CD14-positive monocyte (primary cell): Measurements from ENCODE around the gene ETS1. TPM values are rescaled to one million over a fixed set of nuclear protein-coding genes. Genes with fewer than 3 reads are reported as not detected.

Source experiments
- DNase-seq, 3 donors: peaks; one replicate each; pipeline ENCODE4 v3.0.0-alpha.2; 2011 to 2022
- H2AFZ ChIP-seq: 2 replicates; pipeline ENCODE4 v1.6.0; 2012; ENCODE audit warnings: mild to moderate bottlenecking, low read depth, low read length, inconsistent platforms; ENCODE audit not compliant: insufficient read depth, poor library complexity, severe bottlenecking
- H3K27ac ChIP-seq, 2 donors: 1 replicate in 1 of 2; 2 replicates in 1 of 2; pipeline ENCODE4 v1.5.1; 2012 to 2013; ENCODE audit warnings: low read length in 2 of 2, control low read depth in 1 of 2, inconsistent platforms in 1 of 2, low read depth in 1 of 2, mild to moderate bottlenecking in 1 of 2
- H3K27me3 ChIP-seq, 2 donors: one replicate each; pipeline versions ENCODE4 v1.6.0 to v1.6.1; 2011 to 2013; ENCODE audit warnings: low read length in 2 of 2; ENCODE audit not compliant: control insufficient read depth in 2 of 2, insufficient read depth in 2 of 2
- H3K36me3 ChIP-seq, 2 donors: replicated peaks in 1 of 2; 1 replicate in 1 of 2; 2 replicates in 1 of 2; pipeline versions ENCODE4 v1.5.1 to v1.6.1; 2012 to 2013; ENCODE audit warnings: low read length in 2 of 2, control low read depth in 1 of 2, inconsistent platforms in 1 of 2, mild to moderate bottlenecking in 1 of 2; ENCODE audit not compliant: insufficient read depth in 2 of 2, control insufficient read depth in 1 of 2
- H3K4me1 ChIP-seq, 2 donors: 1 replicate in 1 of 2; 2 replicates in 1 of 2; pipeline versions ENCODE4 v1.5.1 to v1.6.1; 2012 to 2013; ENCODE audit warnings: low read length in 2 of 2, control low read depth in 1 of 2, inconsistent platforms in 1 of 2, mild to moderate bottlenecking in 1 of 2, moderate library complexity in 1 of 2; ENCODE audit not compliant: insufficient read depth in 2 of 2, control insufficient read depth in 1 of 2
- H3K4me2 ChIP-seq: replicated peaks from 2 replicates; pipeline ENCODE3; 2012; ENCODE audit warnings: low read length, moderate library complexity, mild to moderate bottlenecking; ENCODE audit not compliant: poor library complexity, severe bottlenecking; ENCODE audit errors: extremely low read depth
- H3K4me3 ChIP-seq, 3 experiments: fragments of 200-600 bp in 1 of 3; sonication (generic) in 1 of 3; replicated peaks in 1 of 3; 1 replicate in 2 of 3; 2 replicates in 1 of 3; pipeline ENCODE4 v1.5.1; 2011 to 2013; ENCODE audit warnings: low read length in 3 of 3, mild to moderate bottlenecking in 3 of 3, control low read depth in 2 of 3, low read depth in 2 of 3, inconsistent platforms in 1 of 3, moderate library complexity in 1 of 3
- H3K79me2 ChIP-seq: 2 replicates; pipeline ENCODE4 v1.6.0; 2012; ENCODE audit warnings: mild to moderate bottlenecking, control low read depth, inconsistent platforms, low read length, moderate library complexity; ENCODE audit not compliant: insufficient read depth
- H3K9ac ChIP-seq: 2 replicates; pipeline ENCODE4 v1.6.0; 2017; ENCODE audit warnings: low read length, mild to moderate bottlenecking; ENCODE audit not compliant: insufficient read depth, poor library complexity, severe bottlenecking
- H3K9me3 ChIP-seq, 2 donors: replicated peaks in 1 of 2; 1 replicate in 1 of 2; 2 replicates in 1 of 2; pipeline versions ENCODE4 v1.5.1 to v1.6.1; 2012 to 2013; ENCODE audit warnings: low read length in 2 of 2, control low read depth in 1 of 2; ENCODE audit not compliant: control insufficient read depth in 1 of 2, insufficient read depth in 1 of 2
- H4K20me1 ChIP-seq: 2 replicates; pipeline ENCODE4 v1.6.0; 2012; ENCODE audit warnings: mild to moderate bottlenecking, low read length, control low read depth, moderate library complexity; ENCODE audit not compliant: insufficient read depth
- H3K27ac Mint-ChIP-seq, 7 donors: one replicate each; pipeline ENCODE4 v1.8.0; 2020; ENCODE audit warnings: mild to moderate bottlenecking in 7 of 7, mixed read lengths in 7 of 7, moderate library complexity in 6 of 7, inconsistent platforms in 2 of 7
- H3K27me3 Mint-ChIP-seq, 3 donors: one replicate each; pipeline ENCODE4 v1.8.0; 2021 to 2022; ENCODE audit warnings: low read depth in 3 of 3, mild to moderate bottlenecking in 3 of 3, mixed read lengths in 3 of 3, moderate library complexity in 3 of 3, inconsistent platforms in 1 of 3
- H3K36me3 Mint-ChIP-seq, 2 donors: one replicate each; pipeline ENCODE4 v1.8.0; 2020; ENCODE audit warnings: mixed read lengths in 2 of 2, inconsistent platforms in 1 of 2, mild to moderate bottlenecking in 1 of 2
- H3K4me1 Mint-ChIP-seq: one replicate; pipeline ENCODE4 v1.8.0; 2020; ENCODE audit warnings: mild to moderate bottlenecking, mixed read lengths
- H3K4me3 Mint-ChIP-seq, 2 donors: one replicate each; pipeline ENCODE4 v1.8.0; 2020; ENCODE audit warnings: mild to moderate bottlenecking in 2 of 2, mixed read lengths in 2 of 2, moderate library complexity in 1 of 2
- H3K9me3 Mint-ChIP-seq, 7 donors: one replicate each; pipeline ENCODE4 v1.8.0; 2020 to 2022; ENCODE audit warnings: mixed read lengths in 7 of 7, mild to moderate bottlenecking in 6 of 7, moderate library complexity in 6 of 7, inconsistent platforms in 2 of 7
- WGBS: methylation state at CpG from one replicate; pipeline ENCODE4 v1.1.5; 2013; ENCODE audit warnings: missing lambda C conversion rate; ENCODE audit not compliant: insufficient coverage; 5-methylcytosine and 5-hydroxymethylcytosine counted together
- intact Hi-C, 2 donors: fragments of 100-400 bp; cut with micrococcal nuclease; formaldehyde crosslinking; loops; one replicate each; pipeline versions ENCODE4 v1.15.0 to v1.15.1; 2023
- polyA plus RNA-seq, 3 donors: library from polyadenylated mRNA; depleted of rRNA in 1 of 3; unstranded in 2 of 3; stranded (reverse) in 1 of 3; fragments of 300-500 nt in 2 of 3; fragments of >200 nt in 1 of 3; fragmentation: Illumina TruSeq in 2 of 3; gene quantifications; 1 replicate in 2 of 3; 2 replicates in 1 of 3; pipeline ENCODE4 v1.2.3, GENCODE V29; 2012 to 2021
- TF ChIP-seq, protein P1 (sequence below): fragments of 200-600 bp; IDR thresholded peaks from one replicate; pipeline ENCODE4 v1.8.0; 2022; ENCODE audit warnings: antibody characterized with exemption, mild to moderate bottlenecking

Gene ETS1
- polyA plus RNA-seq, 3 donors, result 0.67 to 1.6 (median 1.6) TPM

DNA sequence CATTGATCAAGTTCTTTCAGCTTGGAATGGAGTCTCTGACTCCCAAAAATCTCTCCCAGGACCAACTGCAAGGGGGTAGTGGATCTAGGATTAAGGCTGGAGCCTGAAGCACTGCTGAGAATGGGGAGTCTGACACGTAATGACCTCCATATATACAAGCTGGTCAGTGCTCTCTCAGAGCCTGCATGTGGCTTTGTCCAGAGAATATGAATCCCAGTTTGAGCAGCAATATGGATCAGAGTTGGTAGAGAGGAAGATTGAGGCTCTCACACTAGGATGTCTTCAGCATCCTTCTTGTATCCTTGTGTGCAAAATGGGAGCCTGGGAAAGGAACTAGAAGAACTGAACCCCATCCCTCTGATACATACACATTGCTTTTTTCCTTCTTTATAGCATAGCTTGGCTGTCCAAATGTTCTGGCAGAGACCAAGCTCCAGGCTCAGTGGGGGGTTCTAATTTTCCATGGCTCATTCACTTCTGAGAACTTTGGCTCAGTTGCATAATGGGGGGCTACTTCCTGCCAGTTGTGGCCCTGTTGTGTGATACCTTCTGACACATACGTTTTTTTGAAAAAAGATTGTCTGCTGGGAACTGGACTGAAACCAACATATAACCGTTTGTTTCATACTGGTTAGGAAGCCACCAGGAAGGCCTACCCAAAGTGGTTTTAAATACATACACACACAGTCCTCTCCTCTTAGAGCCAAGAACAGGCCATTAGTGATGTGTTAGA, 138.2 kb downstream of the ETS1 start:
- Histone ChIP-seq H3K4me1 (no peaks in the 10 kb centered on the region), H3K4me2 (no peak overlapping the region), H3K27me3 (no peaks in the 10 kb centered on the region), H3K4me3 (no peak overlapping the region), H3K79me2 (no peaks in the 10 kb centered on the region), H2AFZ (no peak overlapping the region), H4K20me1 (no peaks in the 10 kb centered on the region), H3K9me3 (no peaks in the 10 kb centered on the region), H3K9ac (no peak overlapping the region), H3K27ac (no peak overlapping the region), H3K36me3 (no peaks in the 10 kb centered on the region)
- Mint-ChIP-seq H3K36me3 (no peaks in the 10 kb centered on the region), H3K27ac (no peak overlapping the region), H3K9me3 (peaks cover 0 to 5% (median 0%) of the 10 kb centered on the region in 7 donors), H3K4me1 (no peaks in the 10 kb centered on the region), H3K27me3 (peaks cover 0 to 4% (median 1%) of the 10 kb centered on the region in 3 donors), H3K4me3 (no peak overlapping the region)
- DNase-seq, result no peak
- intact Hi-C loops, result no loop called here
- no CpG with 5 or more reads among the region's 3 CpGs for WGBS
- TF ChIP-seq, protein P1, sequence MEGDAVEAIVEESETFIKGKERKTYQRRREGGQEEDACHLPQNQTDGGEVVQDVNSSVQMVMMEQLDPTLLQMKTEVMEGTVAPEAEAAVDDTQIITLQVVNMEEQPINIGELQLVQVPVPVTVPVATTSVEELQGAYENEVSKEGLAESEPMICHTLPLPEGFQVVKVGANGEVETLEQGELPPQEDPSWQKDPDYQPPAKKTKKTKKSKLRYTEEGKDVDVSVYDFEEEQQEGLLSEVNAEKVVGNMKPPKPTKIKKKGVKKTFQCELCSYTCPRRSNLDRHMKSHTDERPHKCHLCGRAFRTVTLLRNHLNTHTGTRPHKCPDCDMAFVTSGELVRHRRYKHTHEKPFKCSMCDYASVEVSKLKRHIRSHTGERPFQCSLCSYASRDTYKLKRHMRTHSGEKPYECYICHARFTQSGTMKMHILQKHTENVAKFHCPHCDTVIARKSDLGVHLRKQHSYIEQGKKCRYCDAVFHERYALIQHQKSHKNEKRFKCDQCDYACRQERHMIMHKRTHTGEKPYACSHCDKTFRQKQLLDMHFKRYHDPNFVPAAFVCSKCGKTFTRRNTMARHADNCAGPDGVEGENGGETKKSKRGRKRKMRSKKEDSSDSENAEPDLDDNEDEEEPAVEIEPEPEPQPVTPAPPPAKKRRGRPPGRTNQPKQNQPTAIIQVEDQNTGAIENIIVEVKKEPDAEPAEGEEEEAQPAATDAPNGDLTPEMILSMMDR, result no peak

DNA sequence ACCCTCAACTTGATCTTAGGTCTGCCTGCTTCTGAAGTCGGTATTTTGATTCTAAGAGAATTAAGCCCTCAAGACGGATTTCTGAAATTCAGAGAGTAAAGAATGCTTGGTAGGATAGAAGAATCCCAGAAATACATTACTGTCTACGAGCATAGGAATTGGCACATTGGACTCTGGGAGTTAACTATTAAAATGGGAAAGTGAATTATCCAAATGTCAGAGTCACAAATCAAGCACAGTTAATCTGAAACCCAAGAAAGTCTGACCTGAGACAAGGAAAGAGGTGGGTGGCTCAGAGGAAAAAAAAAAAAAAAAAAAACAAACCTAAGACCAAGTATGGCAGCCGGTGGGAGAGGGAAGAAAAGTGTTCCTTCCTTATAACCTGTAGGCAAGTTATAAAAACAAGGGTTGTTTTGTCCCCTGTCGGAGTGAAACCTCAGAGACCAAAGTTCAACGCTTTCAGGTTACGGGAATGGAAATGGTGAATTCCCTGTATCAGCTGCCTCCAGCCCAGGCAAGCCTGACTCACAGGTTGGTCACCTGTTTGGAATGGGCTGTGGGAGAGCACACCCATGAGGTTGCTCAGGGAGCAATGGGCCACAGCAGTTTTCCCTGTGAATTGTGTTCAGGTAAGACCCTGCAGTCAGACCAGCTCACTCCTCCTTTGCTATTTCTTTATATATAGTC, 139.0 kb downstream of the ETS1 start:
- Histone ChIP-seq H3K4me2 (no peak overlapping the region), H3K4me1 (no peaks in the 10 kb centered on the region), H3K9me3 (no peaks in the 10 kb centered on the region), H2AFZ (no peak overlapping the region), H4K20me1 (no peaks in the 10 kb centered on the region), H3K9ac (no peak overlapping the region), H3K4me3 (no peak overlapping the region), H3K36me3 (no peaks in the 10 kb centered on the region), H3K79me2 (no peaks in the 10 kb centered on the region), H3K27ac (no peak overlapping the region), H3K27me3 (no peaks in the 10 kb centered on the region)
- H3K4me3 Mint-ChIP-seq, result no peak overlapping the region
- no peak for DNase-seq
- H3K4me1 Mint-ChIP-seq, result no peaks in the 10 kb centered on the region
- no peak overlapping the region for H3K27ac Mint-ChIP-seq
- H3K27me3 Mint-ChIP-seq, result peaks cover 0 to 4% (median 1%) of the 10 kb centered on the region in 3 donors
- WGBS, result 92% methylated on average over 4 of the region's 7 CpGs
- TF ChIP-seq, protein P1, result no peak
- intact Hi-C loops, result no loop called here
- no peaks in the 10 kb centered on the region for H3K36me3 Mint-ChIP-seq
- H3K9me3 Mint-ChIP-seq, result peaks cover 0 to 5% (median 0%) of the 10 kb centered on the region in 7 donors
